DOHH2 (cell line): ENCODE measurements around the gene PRRG1.

ENCODE experiments used
- H3F3A ChIP-seq: fragments of 200-600 bp; sonication (generic), shearing (Covaris generic); 2 replicates; pipeline ENCODE4 v1.6.0; 2016; ENCODE audit warnings: antibody characterized with exemption, mild to moderate bottlenecking; ENCODE audit not compliant: control insufficient read depth, insufficient read depth
- H3K27ac ChIP-seq: fragments of 200-600 bp; sonication (generic); 2 replicates; pipeline ENCODE4 v1.5.1; 2014; ENCODE audit warnings: low read depth, mild to moderate bottlenecking, low read length, moderate library complexity
- H3K27me3 ChIP-seq: fragments of 200-600 bp; sonication (generic); 2 replicates; pipeline ENCODE4 v1.6.1; 2014; ENCODE audit warnings: mild to moderate bottlenecking, low read length, mixed read lengths; ENCODE audit not compliant: control insufficient read depth
- H3K36me3 ChIP-seq: fragments of 200-600 bp; sonication (generic); 2 replicates; pipeline ENCODE4 v1.6.1; 2014; ENCODE audit warnings: mild to moderate bottlenecking, low read length, moderate library complexity, mixed read lengths; ENCODE audit not compliant: control insufficient read depth
- H3K4me1 ChIP-seq: fragments of 200-600 bp; sonication (generic); 2 replicates; pipeline ENCODE4 v1.6.1; 2014; ENCODE audit warnings: mild to moderate bottlenecking, low read length, mixed read lengths; ENCODE audit not compliant: control insufficient read depth
- H3K4me2 ChIP-seq: fragments of 200-600 bp; sonication (generic); 2 replicates; pipeline ENCODE4 v1.6.0; 2014; ENCODE audit warnings: mild to moderate bottlenecking, low read length, moderate library complexity
- H3K4me3 ChIP-seq: fragments of 200-600 bp; sonication (generic); 2 replicates; pipeline ENCODE4 v1.5.1; 2014; ENCODE audit warnings: mild to moderate bottlenecking, low read length, mixed read lengths
- H3K79me2 ChIP-seq: fragments of 200-600 bp; sonication (generic); 2 replicates; pipeline ENCODE4 v1.6.1; 2014; ENCODE audit warnings: mild to moderate bottlenecking, low read length, mixed read lengths; ENCODE audit not compliant: control insufficient read depth
- H3K9me2 ChIP-seq: fragments of 200-600 bp; sonication (generic); replicated peaks from 2 replicates; pipeline ENCODE4 v1.6.1; 2014; ENCODE audit warnings: mild to moderate bottlenecking, low read length, mixed read lengths; ENCODE audit not compliant: control insufficient read depth
- H3K9me3 ChIP-seq: fragments of 200-600 bp; sonication (generic); 2 replicates; pipeline ENCODE4 v1.6.1; 2014; ENCODE audit warnings: antibody characterized with exemption, low read length, mixed read lengths; ENCODE audit not compliant: control insufficient read depth, insufficient read depth
- H4K20me1 ChIP-seq: fragments of 200-600 bp; sonication (generic); 2 replicates; pipeline ENCODE4 v1.6.0; 2014; ENCODE audit warnings: low read depth, mild to moderate bottlenecking, antibody characterized with exemption, low read length, moderate library complexity; ENCODE audit not compliant: control insufficient read depth, insufficient read depth
- EZH2phosphoT487 ChIP-seq: fragments of 200-600 bp; sonication (generic); IDR thresholded peaks from 2 replicates; pipeline ENCODE4 v1.6.1; 2017; ENCODE audit warnings: borderline replicate concordance, mild to moderate bottlenecking, antibody characterized with exemption, low read length, moderate library complexity, mixed read lengths
- TF ChIP-seq, protein P1 (sequence below): fragments of 200-600 bp; sonication (generic); IDR thresholded peaks from one replicate; pipeline ENCODE4 v1.5.1; 2014; ENCODE audit warnings: antibody characterized with exemption, mild to moderate bottlenecking, low read depth, low read length; ENCODE audit not compliant: poor library complexity, severe bottlenecking

The PRRG1 gene

DNA sequence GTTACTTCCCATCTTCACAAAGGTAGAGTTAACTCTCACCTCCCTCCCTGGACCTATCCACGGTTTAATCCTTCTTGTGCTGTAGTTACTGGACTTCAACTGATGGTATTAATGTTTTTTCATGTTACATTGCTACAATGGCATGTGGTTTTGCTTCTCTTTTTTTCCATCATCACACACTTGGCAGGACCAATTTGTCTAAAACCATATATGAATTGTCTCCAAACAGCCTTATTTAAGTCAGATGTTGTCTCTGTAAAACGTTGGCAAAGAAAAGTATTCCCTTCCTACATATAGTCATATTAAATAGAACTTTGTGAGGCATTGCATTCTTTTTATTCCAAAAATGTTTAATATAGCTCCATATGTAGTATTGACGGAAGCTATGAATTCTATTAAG, 15.5 kb downstream of the PRRG1 start:
- H3K79me2 ChIP-seq = no peaks in the 10 kb centered on the region
- H3K4me1 ChIP-seq = no peaks in the 10 kb centered on the region
- no peaks in the 10 kb centered on the region for H3F3A ChIP-seq
- H3K9me2 ChIP-seq = no peaks in the 10 kb centered on the region
- no peaks in the 10 kb centered on the region for H3K9me3 ChIP-seq
- H3K4me3 ChIP-seq = no peak overlapping the region
- TF ChIP-seq, protein P1, sequence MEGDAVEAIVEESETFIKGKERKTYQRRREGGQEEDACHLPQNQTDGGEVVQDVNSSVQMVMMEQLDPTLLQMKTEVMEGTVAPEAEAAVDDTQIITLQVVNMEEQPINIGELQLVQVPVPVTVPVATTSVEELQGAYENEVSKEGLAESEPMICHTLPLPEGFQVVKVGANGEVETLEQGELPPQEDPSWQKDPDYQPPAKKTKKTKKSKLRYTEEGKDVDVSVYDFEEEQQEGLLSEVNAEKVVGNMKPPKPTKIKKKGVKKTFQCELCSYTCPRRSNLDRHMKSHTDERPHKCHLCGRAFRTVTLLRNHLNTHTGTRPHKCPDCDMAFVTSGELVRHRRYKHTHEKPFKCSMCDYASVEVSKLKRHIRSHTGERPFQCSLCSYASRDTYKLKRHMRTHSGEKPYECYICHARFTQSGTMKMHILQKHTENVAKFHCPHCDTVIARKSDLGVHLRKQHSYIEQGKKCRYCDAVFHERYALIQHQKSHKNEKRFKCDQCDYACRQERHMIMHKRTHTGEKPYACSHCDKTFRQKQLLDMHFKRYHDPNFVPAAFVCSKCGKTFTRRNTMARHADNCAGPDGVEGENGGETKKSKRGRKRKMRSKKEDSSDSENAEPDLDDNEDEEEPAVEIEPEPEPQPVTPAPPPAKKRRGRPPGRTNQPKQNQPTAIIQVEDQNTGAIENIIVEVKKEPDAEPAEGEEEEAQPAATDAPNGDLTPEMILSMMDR = no peak
- TF ChIP-seq EZH2phosphoT487 = no peak
- H3K27me3 ChIP-seq = no peaks in the 10 kb centered on the region
- no peak overlapping the region for H3K4me2 ChIP-seq
- no peaks in the 10 kb centered on the region for H3K36me3 ChIP-seq
- H3K27ac ChIP-seq = no peak overlapping the region
- no peaks in the 10 kb centered on the region for H4K20me1 ChIP-seq

DNA sequence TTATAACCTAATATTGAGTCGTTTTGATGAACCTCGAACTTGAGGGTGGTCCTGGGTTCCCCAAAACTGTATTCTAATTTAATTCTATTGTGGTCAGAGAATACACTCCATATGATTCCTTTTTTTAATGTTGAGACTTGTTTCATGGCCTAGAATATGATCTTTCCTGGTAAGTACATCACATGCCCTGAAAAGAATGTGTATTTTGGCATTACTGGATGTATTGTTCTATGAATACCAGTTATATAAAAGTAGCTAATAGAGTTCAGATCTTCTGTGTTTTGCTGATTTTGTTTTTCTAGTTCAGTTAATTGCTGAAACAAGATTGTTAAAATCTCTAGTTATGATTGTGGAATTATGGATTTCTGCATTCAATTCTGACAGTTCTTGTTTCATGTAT, 18.8 kb downstream of the PRRG1 start:
- no peak overlapping the region for H3K27ac ChIP-seq
- H3F3A ChIP-seq = no peaks in the 10 kb centered on the region
- no peaks in the 10 kb centered on the region for H3K4me1 ChIP-seq
- TF ChIP-seq, protein P1 = no peak
- H4K20me1 ChIP-seq = no peaks in the 10 kb centered on the region
- H3K79me2 ChIP-seq = no peaks in the 10 kb centered on the region
- H3K27me3 ChIP-seq = no peaks in the 10 kb centered on the region
- H3K4me3 ChIP-seq = no peak overlapping the region
- no peaks in the 10 kb centered on the region for H3K9me2 ChIP-seq
- H3K4me2 ChIP-seq = no peak overlapping the region
- no peaks in the 10 kb centered on the region for H3K9me3 ChIP-seq
- H3K36me3 ChIP-seq = no peaks in the 10 kb centered on the region

DNA sequence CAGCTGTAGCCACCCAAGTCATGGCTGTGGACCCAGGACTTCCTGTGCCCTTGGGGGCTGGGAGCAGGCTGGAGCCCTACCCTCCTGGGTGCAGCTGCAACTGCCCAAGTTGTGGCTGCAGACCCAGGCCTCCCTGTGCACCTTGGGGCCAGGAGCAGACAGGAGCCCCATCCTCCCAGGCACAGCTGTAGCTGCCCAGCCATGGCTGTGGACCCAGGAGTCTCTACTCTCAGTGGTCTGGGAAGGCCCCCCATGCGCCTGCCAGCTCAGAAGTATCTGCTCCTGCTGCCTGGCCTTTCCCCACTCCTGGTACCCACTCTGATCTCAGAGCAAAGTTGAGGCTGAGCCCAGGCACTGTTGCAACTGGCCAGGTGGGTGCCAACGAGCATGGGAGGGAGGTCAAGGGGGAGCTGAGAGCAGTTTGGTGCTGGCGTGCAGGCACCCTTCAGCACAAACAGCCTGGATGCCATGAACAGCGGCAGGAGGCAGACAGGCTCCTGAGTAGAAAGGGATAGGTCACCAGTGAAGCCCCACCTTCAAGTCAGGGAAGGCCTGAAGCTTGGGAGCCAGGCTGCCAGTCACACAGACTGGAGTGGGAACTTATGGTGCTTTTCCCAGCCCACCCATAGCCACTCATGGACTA, 21.5 kb downstream of the PRRG1 start:
- no peaks in the 10 kb centered on the region for H3K9me3 ChIP-seq
- no peak overlapping the region for H3K4me2 ChIP-seq
- no peak overlapping the region for H3K27ac ChIP-seq
- no peaks in the 10 kb centered on the region for H3K4me1 ChIP-seq
- H3K4me3 ChIP-seq = no peak overlapping the region
- H3K36me3 ChIP-seq = no peaks in the 10 kb centered on the region
- no peak for TF ChIP-seq EZH2phosphoT487
- TF ChIP-seq, protein P1 = no peak
- H4K20me1 ChIP-seq = no peaks in the 10 kb centered on the region
- H3K27me3 ChIP-seq = no peaks in the 10 kb centered on the region
- no peaks in the 10 kb centered on the region for H3F3A ChIP-seq
- no peaks in the 10 kb centered on the region for H3K79me2 ChIP-seq
- H3K9me2 ChIP-seq = no peaks in the 10 kb centered on the region
